Stimulated activated CD8-positive, alpha-beta memory T cell treated with anti-CD3 and anti-CD28 coated beads, Interleukin-15, amount 100 ng/mL, for 1 hour (primary cell): ENCODE data around the gene AGAP2.

Experiments
- DNase-seq: peaks from one replicate; pipeline ENCODE4 v3.0.0-alpha.2; 2020; ENCODE audit warnings: low read depth

The AGAP2 gene

DNA sequence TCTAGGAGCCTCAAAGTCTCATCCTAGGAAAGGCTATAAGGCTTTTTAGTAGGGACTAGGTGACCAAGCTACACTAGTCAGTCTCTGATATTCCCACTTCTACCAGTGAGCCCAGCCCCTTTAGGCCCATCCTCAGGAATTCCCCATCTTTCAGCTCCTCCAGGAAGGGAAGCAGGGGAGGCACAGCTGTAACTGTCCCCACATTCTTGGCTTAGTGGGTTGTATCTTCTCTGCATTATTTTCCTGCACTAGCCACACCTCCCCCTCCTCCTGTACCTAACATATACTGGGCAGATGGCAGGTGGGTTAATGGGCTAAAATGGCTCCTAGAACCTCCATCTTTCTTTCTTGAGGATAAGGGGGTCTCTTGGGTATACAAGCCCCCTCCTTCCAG is 28.8 kb upstream of the AGAP2 start:
- DNase-seq = no peak

DNA sequence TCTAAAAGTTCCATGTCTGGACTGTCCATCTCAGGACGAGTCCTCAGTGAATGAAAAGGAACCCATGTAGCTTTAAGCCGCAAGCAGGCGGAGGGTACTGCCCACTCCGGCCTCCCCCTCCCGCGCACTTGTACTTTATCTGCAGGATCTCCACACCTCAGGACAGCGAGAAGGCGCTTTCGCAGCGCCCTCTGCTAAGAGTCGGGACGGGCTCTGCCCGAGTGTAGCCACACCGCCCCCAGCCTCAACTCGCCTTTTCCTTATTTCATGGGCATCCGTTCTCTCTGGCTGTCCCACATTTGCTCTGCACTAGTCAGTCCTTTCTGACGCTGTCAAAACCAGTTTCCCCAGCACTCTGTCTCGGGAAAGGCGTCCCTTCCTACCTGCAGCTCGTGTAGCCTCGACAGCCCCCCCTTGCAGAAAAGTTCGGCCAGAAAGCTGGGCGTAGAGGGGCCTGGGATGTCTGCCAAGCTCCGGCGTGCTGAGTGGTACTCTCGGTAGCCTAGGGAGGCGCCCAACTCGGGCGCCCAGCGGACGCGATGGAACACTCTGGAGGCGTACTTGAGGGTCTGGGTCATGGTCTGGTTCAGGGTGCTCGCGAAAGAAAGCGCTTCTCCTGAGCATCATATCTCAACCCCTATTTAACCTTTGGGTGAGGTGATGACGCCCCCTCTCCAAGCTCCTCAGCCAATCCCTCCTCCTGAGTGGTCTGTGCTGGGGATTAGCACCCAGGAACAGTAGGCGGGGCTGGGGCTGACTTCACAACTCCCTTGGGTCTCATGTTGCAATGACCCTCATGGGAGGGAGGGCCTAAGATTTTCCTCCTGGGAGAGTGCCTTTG is 28.1 kb upstream of the AGAP2 start, which contains the start of gene CYP27B1:
CYP27B1 (minus strand) TSS at position 615 of the 841 bp plus-strand sequence; CDS start at position 578, 37 bp downstream.
- DNase-seq = no peak

DNA sequence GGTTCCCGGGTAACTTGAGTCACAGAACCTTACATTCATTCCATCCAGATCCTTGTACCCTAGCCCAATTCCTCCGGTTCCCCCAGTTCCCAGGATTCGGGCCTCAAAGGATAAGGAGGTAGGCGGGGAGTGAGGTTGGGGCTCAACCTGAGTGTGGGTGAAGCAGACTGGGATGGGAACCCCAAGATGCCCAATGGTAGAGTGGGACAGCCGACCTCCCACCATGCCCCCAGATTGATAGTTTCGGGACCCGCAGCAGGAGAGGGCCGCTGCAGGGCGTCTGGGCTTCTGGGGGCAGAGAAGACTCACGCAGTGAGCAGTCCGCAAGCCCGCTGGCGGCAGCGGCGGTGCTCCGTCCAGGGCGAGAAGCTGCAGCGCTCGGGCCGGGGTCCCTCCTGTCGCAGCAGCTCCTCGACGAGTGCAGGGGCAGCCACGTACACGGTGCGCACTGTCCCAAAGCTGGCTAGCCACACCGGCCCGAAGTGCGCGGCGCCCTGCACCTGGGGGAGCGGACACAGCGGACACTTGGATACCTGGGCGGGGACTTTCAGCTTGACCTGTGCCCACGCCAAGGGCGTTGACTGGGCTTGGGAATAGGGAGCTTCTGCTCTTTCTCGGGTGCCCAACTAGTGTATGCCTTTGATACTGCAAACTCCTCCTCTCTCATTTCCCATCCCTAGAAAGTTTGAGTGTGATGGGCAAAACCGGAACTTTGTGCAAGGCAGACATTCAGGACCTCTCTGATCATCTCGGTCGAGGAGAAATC is 27.3 kb upstream of the AGAP2 start:
- no peak for DNase-seq

DNA sequence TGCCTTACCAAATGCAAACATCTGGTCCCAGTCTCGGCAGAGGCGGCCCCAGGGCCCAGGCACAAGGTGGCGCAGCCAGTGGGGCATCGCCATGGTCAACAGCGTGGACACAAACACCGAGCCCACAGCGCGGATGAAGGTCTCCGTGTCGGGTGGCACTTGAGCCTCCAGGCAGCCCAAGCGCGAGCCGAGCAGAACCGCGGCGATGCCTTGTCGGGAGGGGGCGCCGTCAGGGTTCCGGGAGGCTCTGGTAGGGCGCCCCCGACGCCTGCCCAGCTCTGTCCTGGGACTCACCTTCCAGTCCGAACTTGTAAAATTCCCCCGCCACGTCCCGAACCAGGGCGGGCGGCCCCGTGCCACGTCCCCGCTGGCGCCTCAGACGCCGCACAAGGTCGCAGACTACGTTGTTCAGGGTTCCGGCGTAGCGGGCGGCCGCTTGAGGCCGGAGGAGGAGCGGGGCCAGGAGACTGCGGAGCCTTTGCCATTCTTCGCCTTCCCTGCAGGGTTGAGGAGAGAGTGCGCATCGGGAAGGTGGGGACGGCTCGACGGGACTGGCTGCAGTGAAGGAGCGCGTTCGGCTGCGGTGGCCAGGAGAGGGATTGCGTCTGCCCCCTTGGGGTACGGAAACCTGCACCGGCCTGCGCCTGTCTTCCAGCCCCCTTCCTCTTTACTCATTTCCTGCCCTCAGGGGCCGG is 26.6 kb upstream of the AGAP2 start:
- no peak for DNase-seq

DNA sequence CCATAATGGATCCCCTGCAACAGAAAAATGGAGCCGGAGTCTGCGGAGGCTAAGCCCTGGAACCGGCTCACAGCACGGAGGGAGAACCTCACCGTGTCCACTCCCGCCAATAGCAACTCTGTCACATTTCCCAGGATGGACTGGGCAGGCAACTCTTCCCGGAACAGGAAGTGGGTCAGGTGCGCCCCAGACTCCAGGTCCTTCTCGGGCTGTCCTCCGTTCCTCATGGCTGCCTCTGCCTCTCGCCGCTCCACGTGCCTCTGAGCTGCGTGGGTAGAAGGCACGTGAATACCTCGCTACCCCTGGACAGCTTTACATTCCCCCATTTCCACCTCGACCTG is 26.1 kb upstream of the AGAP2 start:
- DNase-seq = no peak

DNA sequence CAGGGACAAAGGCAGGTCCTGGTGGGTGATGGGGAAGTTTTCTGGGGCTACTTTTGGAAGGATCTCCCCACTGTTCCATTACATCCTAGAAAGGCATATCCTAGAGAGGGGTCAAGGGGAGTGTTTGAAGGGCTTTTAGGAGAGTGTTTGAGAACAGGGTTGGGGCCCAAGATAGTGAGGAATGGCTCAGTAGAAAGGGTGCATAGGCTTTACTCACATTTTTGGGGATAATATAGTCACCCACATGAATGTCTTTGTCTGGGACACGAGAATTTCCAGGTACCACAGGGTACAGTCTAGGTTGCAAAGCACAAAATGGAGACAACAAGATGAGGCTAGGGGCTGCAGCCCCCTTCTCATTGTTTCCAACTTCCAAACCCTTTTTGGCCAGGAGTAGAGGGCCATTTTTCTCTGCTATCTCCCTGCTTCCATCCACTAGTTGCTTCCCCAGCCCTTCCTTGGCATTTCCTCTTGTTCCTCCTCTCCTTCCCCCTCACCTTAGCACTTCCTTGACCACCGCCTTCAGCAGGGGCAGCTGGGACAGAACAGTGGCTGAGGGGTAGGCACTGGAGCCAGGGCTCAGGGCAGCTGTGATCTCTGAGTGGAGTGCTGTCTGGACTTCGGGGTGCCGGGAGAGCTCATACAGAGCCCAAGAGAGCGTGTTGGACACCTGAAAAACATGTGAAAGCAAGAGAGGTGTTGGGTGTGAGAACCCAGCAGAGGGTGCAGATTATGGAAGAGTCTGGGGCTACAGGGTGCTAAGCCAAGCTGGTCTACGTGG is 25.5 kb upstream of the AGAP2 start:
- no peak for DNase-seq

DNA sequence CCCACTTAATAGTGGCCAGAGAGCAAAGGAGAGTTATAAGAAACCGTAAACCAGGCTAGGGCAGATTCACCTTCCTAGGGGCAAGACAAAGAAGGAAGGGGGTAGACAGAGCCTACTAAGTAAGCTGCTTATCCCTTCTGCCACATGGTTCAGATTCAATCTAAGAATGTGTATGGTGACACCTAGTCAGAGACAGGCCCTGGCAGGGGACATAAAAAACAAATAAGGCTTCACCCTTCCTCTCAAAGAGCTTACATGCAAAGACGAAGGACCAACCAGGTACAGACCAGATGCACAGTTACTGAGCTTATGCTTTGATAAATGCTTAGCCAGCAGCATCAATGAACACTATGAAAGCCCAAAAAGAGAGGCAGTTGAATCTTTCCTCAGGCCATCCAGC is 23.9 kb upstream of the AGAP2 start:
- no peak for DNase-seq

GRCh38 chr12:57761391-57761998 is 23.0 kb upstream of the AGAP2 start:
- DNase-seq = no peak

GRCh38 chr12:57760347-57760982 is 21.9 kb upstream of the AGAP2 start:
- no peak for DNase-seq

- DNase-seq = no peak
These were observed 20.9 kb upstream of the AGAP2 start for GRCh38 chr12:57759360-57759980.

DNA sequence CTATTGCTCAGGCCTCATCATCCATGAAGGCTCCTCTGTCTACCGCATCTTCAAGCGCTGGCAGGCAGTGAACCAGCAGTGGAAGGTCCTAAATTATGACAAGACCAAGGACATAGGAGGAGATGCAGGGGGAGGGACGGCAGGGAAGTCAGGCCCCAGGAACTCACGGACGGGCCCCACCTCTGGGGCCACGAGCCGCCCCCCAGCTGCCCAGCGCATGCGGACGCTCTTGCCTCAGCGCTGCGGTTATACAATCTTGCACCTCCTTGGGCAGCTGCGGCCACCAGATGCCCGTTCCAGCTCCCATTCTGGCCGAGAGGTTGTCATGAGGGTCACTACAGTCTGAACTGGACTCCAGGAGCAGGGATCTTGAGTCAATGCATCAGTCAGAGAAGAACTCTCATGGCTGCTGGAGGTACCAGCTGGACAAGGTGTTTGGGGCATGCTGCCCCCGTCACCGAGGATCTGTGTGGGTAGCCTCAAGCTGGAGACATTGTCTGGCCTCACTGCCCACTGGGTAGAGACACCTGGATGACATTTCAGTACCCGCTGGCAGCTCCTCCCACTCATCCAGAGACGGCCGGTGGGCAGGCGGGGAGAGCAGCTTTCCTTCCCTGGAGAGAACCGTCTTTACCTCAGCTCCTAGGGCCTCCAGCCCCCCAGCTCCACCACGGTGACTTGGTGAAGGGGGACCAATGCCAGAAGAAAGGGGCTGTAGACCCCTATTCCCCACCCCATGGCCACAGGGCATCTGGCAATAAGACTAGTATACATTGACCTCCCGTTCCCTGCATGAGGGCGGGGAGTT is 20.2 kb upstream of the AGAP2 start:
- no peak for DNase-seq

DNA sequence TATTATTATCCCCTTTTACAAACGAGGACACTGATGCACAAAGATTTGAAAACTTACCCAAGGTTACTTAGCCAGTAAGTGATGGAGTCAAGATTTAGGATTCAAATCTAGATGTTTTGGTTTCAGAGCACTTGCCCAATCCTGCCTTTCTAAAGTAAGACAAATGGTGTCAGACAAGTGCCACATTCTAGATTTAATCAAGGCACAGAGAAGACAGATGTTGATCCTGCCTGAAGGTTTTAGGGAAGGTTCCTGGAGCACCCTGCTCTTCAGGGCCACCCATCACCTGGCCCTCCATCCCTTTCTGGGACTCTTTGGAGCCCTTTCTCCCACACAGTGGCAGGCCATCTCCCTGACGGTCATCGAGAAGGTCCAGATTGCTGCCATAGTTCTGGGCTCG is 19.2 kb upstream of the AGAP2 start:
- no peak for DNase-seq

GRCh38 chr12:57756406-57757341 is 18.1 kb upstream of the AGAP2 start:
- peak; percentile 52 for DNase-seq

DNA sequence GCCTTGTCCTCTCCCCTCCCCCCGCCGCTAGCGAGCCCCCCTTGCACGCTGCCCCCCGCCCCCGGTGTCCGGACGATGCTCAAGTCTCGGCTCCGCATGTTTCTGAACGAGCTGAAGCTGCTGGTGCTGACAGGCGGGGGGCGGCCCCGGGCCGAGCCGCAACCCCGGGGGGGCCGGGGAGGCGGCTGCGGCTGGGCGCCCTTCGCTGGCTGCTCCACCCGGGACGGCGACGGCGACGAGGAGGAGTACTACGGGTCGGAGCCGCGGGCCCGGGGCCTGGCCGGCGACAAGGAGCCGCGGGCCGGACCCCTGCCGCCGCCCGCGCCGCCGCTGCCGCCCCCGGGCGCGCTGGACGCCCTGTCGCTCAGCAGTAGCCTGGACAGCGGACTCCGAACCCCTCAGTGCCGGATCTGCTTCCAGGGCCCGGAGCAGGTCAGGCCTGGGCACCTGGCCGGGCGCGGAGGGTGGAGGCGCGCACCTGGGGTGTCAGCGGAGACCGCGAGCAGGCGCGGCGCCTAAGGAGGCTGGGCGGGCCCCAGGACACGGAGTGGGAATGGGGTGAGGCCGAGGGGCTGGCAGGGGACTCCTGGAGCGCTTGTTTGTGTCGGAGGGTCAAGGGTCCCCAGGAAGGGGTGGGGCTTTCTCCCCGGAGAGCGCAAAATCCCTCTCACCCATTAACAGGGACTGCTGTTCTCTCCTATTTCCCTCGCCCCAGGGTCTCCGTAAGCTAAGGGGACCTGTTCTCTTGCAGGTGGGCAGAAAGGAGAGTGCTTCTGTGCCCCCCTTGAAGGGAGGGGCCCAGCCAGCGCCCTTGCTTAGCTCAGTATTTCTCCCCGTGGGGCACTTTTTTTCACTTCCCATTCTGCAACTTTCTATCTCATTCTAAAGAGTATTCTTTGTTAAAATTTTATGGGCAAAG is 17.2 kb upstream of the AGAP2 start:
- no peak for DNase-seq

- DNase-seq = no peak
These were observed 16.6 kb upstream of the AGAP2 start for GRCh38 chr12:57755194-57755453.

DNA sequence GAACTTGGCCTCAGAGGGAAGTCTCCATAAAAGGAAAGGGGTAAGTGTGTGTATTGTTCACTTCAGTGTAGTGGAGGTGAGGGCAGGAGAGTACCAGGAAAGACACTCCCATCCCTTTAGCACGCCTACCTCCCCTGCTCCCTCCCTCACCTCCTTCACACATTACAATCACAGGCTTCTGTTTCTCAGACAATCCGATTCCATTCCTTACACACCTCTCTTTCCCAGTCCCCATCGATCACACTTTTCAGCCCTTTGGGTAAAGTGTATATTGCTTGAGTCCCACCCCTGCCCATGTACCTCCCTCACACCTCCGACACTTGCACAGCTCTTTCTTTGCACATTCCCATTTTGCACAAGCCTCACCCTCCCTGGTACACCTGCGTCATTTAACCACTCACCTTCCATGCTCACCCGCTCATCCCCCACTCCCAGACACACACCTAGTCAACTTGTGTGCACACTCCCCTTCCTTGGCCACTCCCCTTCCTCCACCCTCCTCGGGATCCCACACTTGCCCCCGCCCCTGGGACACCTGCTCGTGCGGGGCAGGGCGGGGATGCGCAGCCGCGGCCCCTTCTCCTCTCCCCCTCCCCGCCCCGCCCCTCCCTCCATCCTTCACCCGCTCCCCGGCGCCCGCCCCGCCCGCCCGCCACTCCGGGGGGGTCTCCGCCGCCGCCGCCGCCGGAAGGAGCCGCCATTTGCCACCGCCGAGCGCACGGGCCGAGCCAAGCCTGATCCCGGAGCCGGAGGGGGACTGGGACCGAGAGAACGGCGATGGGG is 16.1 kb upstream of the AGAP2 start, which contains the start of gene MARCHF9:
MARCHF9 (plus strand) TSS at position 693 of the 783 bp plus-strand sequence. CDS start 426 bp downstream, outside the sequence.
- peak; percentile 59 for DNase-seq
